RWPE2 (cell line): Measurements from ENCODE around the gene PIR.

Source experiments
- ATAC-seq: fragments of 200-7000 bp; cut with Tn5 transposase; 3 replicates; pipeline ENCODE4 v1.9.1; 2021; ENCODE audit warnings: low read depth
- DNase-seq: peaks from one replicate; pipeline ENCODE4 v3.0.0-alpha.2; 2020; ENCODE audit warnings: low spot score
- H3K27ac ChIP-seq: fragments of 450-650 bp; 2 replicates; pipeline ENCODE4 v1.5.1; 2017; ENCODE audit warnings: mild to moderate bottlenecking; ENCODE audit not compliant: poor library complexity, severe bottlenecking
- H3K27me3 ChIP-seq: fragments of 250-450 bp; sonication (Bioruptor Pico); 2 replicates; pipeline ENCODE4 v1.5.1; 2021; ENCODE audit warnings: mild to moderate bottlenecking, moderate library complexity; ENCODE audit not compliant: insufficient read depth, poor library complexity, severe bottlenecking
- H3K36me3 ChIP-seq: fragments of 250-450 bp; sonication (Bioruptor Pico); 2 replicates; pipeline ENCODE4 v1.5.1; 2020; ENCODE audit warnings: low read depth, mild to moderate bottlenecking, moderate library complexity
- H3K4me1 ChIP-seq: fragments of 250-450 bp; sonication (Bioruptor Pico); 2 replicates; pipeline ENCODE4 v1.5.1; 2021; ENCODE audit warnings: mild to moderate bottlenecking, moderate library complexity; ENCODE audit not compliant: insufficient read depth, poor library complexity, severe bottlenecking
- H3K4me3 ChIP-seq: fragments of 250-450 bp; sonication (Bioruptor Pico); 2 replicates; pipeline ENCODE4 v1.5.1; 2021; ENCODE audit warnings: mild to moderate bottlenecking, moderate library complexity; ENCODE audit not compliant: severe bottlenecking
- H3K9me3 ChIP-seq: fragments of 250-450 bp; sonication (Bioruptor Pico); 2 replicates; pipeline ENCODE4 v1.5.1; 2021; ENCODE audit warnings: mild to moderate bottlenecking, moderate library complexity; ENCODE audit not compliant: severe bottlenecking
- CTCF ChIP-seq: fragments of 450-650 bp; IDR thresholded peaks from one replicate; pipeline ENCODE4 v1.5.1; 2017; ENCODE audit warnings: mild to moderate bottlenecking, moderate library complexity; ENCODE audit not compliant: poor library complexity, severe bottlenecking

PIR gene

GRCh38 chrX:15376956-15377355 lies 116.2 kb downstream of the PIR start:
- H3K4me1 ChIP-seq = no peaks in the 10 kb centered on the region
- H3K27ac ChIP-seq = no peak overlapping the region
- H3K9me3 ChIP-seq = no peaks in the 10 kb centered on the region
- DNase-seq = no peak
- H3K27me3 ChIP-seq = no peaks in the 10 kb centered on the region
- H3K4me3 ChIP-seq = no peak overlapping the region
- no peak for ATAC-seq
- no peaks in the 10 kb centered on the region for H3K36me3 ChIP-seq
- TF ChIP-seq CTCF = no peak

DNA sequence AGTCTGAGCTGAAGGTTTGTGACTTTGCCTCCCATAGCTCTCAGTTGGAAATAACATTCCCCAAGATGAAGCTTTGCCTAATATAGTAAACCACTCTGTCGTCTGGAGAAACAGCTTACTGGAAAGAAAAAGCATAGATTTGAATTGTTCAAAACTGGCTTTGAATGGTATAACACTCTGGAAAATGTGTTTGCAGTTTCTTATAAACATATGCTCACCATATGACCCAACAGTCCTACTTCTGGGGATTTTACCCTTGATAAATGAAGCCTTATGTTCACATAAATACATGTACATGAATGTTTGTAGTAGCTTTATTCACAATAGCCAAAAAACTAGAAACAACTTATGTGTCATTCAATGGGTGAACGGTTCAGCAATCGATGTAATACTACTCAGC lies 119.2 kb downstream of the PIR start:
- Histone ChIP-seq H3K27me3 (no peaks in the 10 kb centered on the region), H3K4me3 (no peak overlapping the region), H3K36me3 (no peaks in the 10 kb centered on the region), H3K4me1 (no peaks in the 10 kb centered on the region), H3K27ac (no peak overlapping the region), H3K9me3 (no peaks in the 10 kb centered on the region)
- no peak for ATAC-seq
- no peak for TF ChIP-seq CTCF
- no peak for DNase-seq

GRCh38 chrX:15366506-15367352 lies 126.4 kb downstream of the PIR start:
- Histone ChIP-seq H3K27me3 (no peaks in the 10 kb centered on the region), H3K27ac (no peak overlapping the region), H3K9me3 (no peaks in the 10 kb centered on the region), H3K4me1 (no peaks in the 10 kb centered on the region), H3K4me3 (no peak overlapping the region), H3K36me3 (no peaks in the 10 kb centered on the region)
- TF ChIP-seq CTCF = no peak
- DNase-seq (no peak), ATAC-seq (no peak)

- no peaks in the 10 kb centered on the region for H3K4me1 ChIP-seq
- no peaks in the 10 kb centered on the region for H3K36me3 ChIP-seq
- ATAC-seq (no peak), DNase-seq (no peak)
- H3K27me3 ChIP-seq = no peaks in the 10 kb centered on the region
- no peak overlapping the region for H3K4me3 ChIP-seq
- no peak for TF ChIP-seq CTCF
- H3K27ac ChIP-seq = no peak overlapping the region
- no peaks in the 10 kb centered on the region for H3K9me3 ChIP-seq
These were observed 133.4 kb downstream of the PIR start for GRCh38 chrX:15359701-15360100.

- no peak overlapping the region for H3K4me3 ChIP-seq
- no peaks in the 10 kb centered on the region for H3K36me3 ChIP-seq
- no peaks in the 10 kb centered on the region for H3K4me1 ChIP-seq
- H3K27me3 ChIP-seq = no peaks in the 10 kb centered on the region
- no peak overlapping the region for H3K27ac ChIP-seq
- H3K9me3 ChIP-seq = no peaks in the 10 kb centered on the region
- no peak for ATAC-seq
- TF ChIP-seq CTCF = no peak
- no peak for DNase-seq
These were observed 134.6 kb downstream of the PIR start for GRCh38 chrX:15358533-15358932.
